Measurements from ENCODE around the gene SPINK1.
"Not testable (repeated sequence)": the region's sequence is repeated elsewhere in the genome, so short reads cannot be mapped to it uniquely, and the experiment has no call there.

Gene SPINK1

GRCh38 chr5:147831465-147831864 is at the start of gene SPINK1:
TSS of gene SPINK1 (minus strand) at chr5:147831671. CDS start at chr5:147831577, 94 bp downstream.
- DNase-seq (ENCODE audit: low read depth in 2 of 3, low spot score in 1 of 3): no peak

- DNase-seq (ENCODE audit: low read depth in 2 of 3, low spot score in 1 of 3): no peak
Measured at GRCh38 chr5:147880487-147880886, 49.0 kb upstream of the SPINK1 start.

- no peak for DNase-seq (ENCODE audit: low read depth in 2 of 3, low spot score in 1 of 3)
Measured at GRCh38 chr5:147879784-147880183, 48.3 kb upstream of the SPINK1 start.

DNA sequence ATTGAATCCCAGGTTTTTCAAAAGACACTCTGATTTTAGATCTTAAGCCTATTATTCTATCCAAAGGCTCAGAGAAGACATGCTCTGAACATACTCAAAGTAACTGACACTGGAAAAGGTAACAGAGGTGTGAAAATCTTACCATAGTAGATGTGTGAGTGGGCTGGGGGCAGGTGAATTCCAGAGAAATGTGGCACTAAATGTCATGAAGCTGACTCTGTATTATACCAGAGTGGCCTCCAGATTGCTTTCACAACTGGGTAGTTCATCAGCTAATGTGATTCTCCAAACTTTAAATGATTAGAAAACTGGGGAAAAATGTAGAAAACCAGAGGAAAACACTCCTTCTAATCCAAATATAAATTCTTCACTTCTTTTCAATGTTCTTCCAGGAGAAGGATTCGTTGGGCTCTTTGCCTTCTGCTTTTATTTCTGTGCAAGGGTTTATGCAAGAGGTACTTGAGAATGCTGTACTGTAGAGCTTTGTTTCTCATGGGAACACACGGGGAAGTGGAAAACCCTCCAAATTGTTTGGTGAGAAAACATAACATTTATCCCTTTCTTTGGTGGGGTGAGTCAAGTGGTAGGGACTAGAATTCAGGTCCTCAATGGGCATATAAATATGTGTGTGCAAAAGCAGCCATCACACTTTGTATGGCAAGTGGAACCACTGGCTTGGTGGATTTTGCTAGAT is 46.7 kb upstream of the SPINK1 start, which contains the start of gene SCGB3A2:
SCGB3A2 (plus strand) TSS at position 646 of the 694 bp plus-strand sequence. CDS start 93 bp downstream, outside the sequence.
- DNase-seq (ENCODE audit: low read depth in 2 of 3, low spot score in 1 of 3): no peak

DNA sequence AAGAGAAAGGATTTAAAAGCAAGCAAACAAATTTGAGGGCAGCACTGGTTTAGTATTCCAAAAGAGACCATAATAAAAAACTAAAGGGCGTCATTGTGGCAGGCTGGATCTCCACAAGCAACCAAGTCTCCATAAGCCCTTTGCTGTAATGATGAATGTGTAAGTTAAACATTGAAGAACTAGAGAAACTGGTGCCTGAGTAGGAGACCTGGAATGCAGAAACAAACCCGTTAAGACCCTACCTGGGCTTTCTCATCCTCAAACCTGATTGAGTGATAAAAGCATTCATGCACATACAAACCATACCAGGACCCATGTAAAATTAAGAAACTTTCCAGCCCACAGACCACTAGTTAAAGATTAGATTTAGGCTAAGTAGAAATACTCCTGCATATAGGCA is 45.2 kb upstream of the SPINK1 start:
- no peak for DNase-seq (ENCODE audit: low read depth in 2 of 3, low spot score in 1 of 3)

DNA sequence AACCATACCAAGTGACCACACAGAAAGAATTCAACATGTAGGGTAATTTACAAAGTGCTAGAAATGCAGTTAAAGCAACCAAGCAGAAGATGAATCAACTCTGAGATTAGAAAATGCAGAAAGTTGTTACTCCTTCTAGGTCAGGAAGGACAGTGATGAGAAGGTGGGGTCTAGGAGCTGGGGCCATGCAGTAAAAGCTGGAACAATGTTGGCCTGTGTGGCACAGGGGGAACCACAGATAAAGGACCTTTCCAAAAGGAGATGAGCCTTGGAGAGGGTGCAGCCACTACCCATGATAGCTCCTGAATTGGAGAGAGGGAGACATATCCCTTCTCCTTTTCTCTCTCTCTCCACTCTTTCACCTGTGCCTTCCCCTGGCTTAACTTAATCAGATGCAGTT is 44.7 kb upstream of the SPINK1 start:
- DNase-seq (ENCODE audit: low read depth in 2 of 3, low spot score in 1 of 3): no peak

- no peak for DNase-seq (ENCODE audit: low read depth in 2 of 3, low spot score in 1 of 3)
Measured at GRCh38 chr5:147874910-147875367, 43.5 kb upstream of the SPINK1 start.

GRCh38 chr5:147874118-147874875 is 42.8 kb upstream of the SPINK1 start:
- DNase-seq (ENCODE audit: low read depth in 2 of 3, low spot score in 1 of 3): not testable (repeated sequence)

- DNase-seq (ENCODE audit: low read depth in 2 of 3, low spot score in 1 of 3): not testable (repeated sequence)
Measured at GRCh38 chr5:147872744-147873435, 41.4 kb upstream of the SPINK1 start.

- not testable (repeated sequence) for DNase-seq (ENCODE audit: low read depth in 2 of 3, low spot score in 1 of 3)
Measured at GRCh38 chr5:147871980-147872549, 40.6 kb upstream of the SPINK1 start.

DNA sequence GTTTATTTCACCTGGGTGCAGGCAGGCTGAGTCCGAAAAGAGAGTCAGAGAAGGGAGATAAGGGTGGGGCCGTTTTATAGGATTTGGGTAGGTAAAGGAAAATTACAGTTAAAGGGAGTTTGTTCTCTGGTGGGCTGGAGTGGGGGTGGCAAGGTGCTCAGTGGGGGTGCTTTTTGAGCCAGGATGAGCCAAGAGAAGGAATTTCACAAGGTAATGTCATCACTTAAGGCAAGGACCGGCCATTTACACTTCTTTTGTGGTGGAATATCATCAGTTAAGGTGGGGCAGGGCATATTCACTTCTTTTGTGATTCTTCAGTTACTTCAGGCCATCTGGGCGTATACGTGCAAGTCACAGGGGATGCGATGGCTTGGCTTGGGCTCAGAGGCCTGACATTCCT is 38.4 kb upstream of the SPINK1 start:
- not testable (repeated sequence) for DNase-seq (ENCODE audit: low read depth in 2 of 3, low spot score in 1 of 3)

DNA sequence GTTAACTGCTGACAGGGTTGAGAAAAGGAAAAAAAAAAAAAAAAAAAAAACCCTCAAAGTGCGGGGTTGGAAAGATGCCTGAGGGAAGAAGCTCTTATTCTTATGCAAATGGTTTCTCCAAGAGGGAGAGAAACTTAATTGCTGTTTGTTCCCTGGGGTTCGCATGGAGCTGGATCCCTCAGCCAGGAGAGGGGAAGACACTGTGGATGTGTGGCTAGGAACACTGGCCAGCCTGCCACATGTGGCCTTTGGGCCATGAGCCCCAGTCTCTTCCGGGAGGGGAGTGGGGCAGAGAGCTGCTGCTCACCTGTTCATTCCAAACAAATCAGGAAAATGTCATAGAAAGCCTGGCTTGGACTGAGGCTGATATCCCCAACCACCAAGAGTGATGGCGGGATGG is 37.6 kb upstream of the SPINK1 start:
- DNase-seq (ENCODE audit: low read depth in 2 of 3, low spot score in 1 of 3): no peak

DNA sequence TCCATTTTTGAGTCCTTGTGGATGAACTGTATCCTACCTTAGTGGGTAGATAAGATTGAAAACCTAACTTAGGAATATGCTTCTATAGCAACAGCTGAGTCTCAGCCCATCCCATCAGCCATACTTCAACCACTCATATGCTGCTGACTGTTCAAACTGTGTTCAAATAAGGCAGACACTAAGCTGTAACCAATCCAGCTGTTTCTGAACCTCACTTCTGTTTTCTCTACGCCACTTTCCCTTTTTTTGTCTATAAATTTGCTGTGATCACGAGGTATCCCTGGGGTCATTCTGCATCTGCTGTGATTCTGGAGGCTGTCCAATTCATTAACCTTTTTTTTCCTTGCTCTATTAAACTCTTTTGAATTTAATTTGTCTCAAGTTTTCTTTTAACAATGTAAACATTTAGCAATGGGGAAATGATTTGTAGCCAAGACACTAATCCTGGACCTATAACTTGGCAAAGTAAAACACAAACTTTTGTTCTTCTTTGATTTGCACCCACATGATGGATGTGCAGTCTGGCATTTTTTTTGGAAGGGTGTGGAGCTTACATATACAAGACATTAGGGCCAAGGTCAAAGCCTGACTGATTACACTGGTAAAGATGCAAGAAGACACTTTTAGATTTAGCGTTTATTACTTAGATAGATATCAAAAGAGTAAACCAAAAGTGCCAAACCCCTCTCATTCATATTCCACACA is 32.1 kb upstream of the SPINK1 start:
- DNase-seq (ENCODE audit: low read depth in 2 of 3, low spot score in 1 of 3): no peak

DNA sequence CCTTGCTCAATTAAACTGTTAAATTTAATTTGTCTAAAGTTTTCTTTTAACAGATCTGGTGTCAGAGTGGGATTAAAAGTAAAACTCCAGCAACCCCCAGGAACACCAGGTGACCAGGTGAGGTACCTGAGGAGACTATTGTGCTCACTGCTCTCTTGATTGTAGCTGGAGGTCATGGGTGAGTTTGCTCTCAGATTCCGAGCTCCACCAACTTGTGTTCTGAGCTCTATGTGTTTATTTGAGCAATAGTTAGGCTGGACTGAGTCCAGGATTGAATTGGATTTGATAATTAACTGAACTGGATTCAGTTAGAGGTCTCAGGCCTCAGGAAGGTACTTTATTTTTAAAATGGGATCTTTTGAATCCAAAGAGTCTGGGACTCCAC is 29.2 kb upstream of the SPINK1 start:
- no peak for DNase-seq (ENCODE audit: low read depth in 2 of 3, low spot score in 1 of 3)

GRCh38 chr5:147859962-147860640 is 28.6 kb upstream of the SPINK1 start:
- DNase-seq (ENCODE audit: low read depth in 2 of 3, low spot score in 1 of 3): no peak

- DNase-seq (ENCODE audit: low read depth in 2 of 3, low spot score in 1 of 3): no peak
Measured at GRCh38 chr5:147858565-147858964, 27.1 kb upstream of the SPINK1 start.

DNA sequence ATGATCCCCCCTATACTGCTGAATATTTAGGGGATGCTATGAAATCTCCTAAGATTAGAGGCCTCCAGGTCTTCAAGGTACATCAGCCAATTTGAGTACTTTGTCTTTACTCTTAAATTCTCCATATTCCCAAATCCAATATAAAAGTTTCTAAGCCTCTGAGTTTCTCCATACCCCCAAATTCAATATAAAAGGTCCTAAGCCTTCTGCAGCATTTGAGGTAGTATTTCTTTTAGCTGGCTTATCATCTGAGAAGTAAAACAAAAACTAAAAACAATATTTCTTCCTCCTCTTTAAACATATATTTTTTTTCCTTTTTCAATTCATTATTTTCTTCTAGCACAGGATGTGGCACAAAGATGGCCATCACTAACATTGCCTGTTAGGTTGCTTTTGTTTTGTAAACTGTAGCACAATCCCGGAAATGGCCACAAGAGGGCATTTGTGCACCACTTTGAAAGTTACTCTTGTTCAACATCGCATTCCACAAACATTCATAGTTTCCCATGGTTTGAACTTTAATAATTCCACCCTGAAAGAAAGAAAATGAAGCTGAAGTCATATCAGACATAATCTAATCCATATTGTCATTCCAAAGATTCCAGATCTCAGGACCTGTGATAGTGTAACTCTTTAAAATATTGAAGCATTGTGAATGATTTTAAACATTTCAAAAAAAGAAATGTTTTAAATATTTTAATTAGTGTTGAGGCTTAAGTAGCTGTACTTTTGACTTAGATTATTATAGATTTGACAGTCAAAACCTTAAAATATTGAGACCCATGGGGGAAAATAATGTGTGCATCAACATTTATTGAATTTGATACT is 26.0 kb upstream of the SPINK1 start:
- peak; percentile 3 to 41 (median 26) for DNase-seq (ENCODE audit: low read depth in 2 of 3, low spot score in 1 of 3)

DNA sequence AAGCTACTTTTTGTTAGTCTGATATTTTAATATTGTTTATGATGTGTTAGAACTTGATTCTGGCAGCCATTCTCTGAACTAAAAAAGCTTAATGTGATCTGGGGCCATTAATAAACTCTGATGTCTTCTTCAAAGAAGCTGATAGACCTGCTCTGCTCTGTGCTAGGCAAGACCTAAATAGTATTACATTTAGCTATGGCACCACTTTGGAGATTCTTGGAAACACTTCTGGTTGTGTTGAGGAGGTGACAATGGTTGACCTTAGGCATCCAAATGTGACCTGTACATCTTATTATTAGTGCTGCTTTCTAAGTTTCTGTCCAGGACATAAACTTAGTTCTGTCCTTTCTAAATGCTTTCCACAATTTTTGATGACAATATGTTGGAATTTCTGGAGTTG is 25.3 kb upstream of the SPINK1 start:
- no peak for DNase-seq (ENCODE audit: low read depth in 2 of 3, low spot score in 1 of 3)

- DNase-seq (ENCODE audit: low read depth in 2 of 3, low spot score in 1 of 3): no peak
Measured at GRCh38 chr5:147855774-147856069, 24.3 kb upstream of the SPINK1 start.
